ENCODE results near the gene EFNA1.
A peak's percentile ranks its signal among the peaks of the same experiment; 100 is the strongest.

Gene EFNA1

GRCh38 chr1:155085504-155086127 is 42.1 kb upstream of the EFNA1 start:
- no peak for DNase-seq (ENCODE audit: low read depth)
- TF ChIP-seq, protein P1, sequence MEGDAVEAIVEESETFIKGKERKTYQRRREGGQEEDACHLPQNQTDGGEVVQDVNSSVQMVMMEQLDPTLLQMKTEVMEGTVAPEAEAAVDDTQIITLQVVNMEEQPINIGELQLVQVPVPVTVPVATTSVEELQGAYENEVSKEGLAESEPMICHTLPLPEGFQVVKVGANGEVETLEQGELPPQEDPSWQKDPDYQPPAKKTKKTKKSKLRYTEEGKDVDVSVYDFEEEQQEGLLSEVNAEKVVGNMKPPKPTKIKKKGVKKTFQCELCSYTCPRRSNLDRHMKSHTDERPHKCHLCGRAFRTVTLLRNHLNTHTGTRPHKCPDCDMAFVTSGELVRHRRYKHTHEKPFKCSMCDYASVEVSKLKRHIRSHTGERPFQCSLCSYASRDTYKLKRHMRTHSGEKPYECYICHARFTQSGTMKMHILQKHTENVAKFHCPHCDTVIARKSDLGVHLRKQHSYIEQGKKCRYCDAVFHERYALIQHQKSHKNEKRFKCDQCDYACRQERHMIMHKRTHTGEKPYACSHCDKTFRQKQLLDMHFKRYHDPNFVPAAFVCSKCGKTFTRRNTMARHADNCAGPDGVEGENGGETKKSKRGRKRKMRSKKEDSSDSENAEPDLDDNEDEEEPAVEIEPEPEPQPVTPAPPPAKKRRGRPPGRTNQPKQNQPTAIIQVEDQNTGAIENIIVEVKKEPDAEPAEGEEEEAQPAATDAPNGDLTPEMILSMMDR (IDR thresholded peaks at IDR 0.05; ENCODE audit: control insufficient read depth, extremely low read depth, insufficient read depth) = no peak
- H3K4me3 ChIP-seq (ENCODE audit: low read depth, low read length) = peak overlapping the region; percentile 57

DNA sequence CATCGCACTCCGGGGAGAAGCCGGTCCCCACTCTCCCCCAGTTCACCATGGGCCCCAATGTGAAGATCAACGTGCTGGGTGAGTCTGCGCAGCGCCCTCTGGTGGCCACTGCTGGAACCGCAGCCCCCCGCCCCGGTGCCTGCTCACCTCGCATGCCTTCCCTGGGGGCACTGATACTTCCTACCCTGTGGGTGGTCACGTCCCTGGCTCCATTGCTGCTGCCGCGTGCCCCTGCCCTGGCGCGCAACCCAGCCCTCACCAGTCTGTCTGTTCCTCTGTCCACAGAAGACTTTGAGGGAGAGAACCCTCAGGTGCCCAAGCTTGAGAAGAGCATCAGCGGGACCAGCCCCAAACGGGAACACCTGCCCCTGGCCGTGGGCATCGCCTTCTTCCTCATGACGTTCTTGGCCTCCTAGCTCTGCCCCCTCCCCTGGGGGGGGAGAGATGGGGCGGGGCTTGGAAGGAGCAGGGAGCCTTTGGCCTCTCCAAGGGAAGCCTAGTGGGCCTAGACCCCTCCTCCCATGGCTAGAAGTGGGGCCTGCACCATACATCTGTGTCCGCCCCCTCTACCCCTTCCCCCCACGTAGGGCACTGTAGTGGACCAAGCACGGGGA is 41.4 kb upstream of the EFNA1 start:
- TF ChIP-seq, protein P1 (IDR thresholded peaks at IDR 0.05; ENCODE audit: control insufficient read depth, extremely low read depth, insufficient read depth) = peak; percentile 96
- peak overlapping the region; percentile 57 for H3K4me3 ChIP-seq (ENCODE audit: low read depth, low read length)
- DNase-seq (ENCODE audit: low read depth) = no peak

- no peak for DNase-seq (ENCODE audit: low read depth)
- H3K4me3 ChIP-seq (ENCODE audit: low read depth, low read length) = no peak overlapping the region
- TF ChIP-seq, protein P1 (IDR thresholded peaks at IDR 0.05; ENCODE audit: control insufficient read depth, extremely low read depth, insufficient read depth) = no peak
These were observed 40.7 kb upstream of the EFNA1 start for GRCh38 chr1:155086856-155087535.

- DNase-seq (ENCODE audit: low read depth) = no peak
- H3K4me3 ChIP-seq (ENCODE audit: low read depth, low read length) = no peak overlapping the region
- TF ChIP-seq, protein P1 (IDR thresholded peaks at IDR 0.05; ENCODE audit: control insufficient read depth, extremely low read depth, insufficient read depth) = peak; percentile 97
These were observed 36.3 kb upstream of the EFNA1 start for GRCh38 chr1:155091071-155092051.

DNA sequence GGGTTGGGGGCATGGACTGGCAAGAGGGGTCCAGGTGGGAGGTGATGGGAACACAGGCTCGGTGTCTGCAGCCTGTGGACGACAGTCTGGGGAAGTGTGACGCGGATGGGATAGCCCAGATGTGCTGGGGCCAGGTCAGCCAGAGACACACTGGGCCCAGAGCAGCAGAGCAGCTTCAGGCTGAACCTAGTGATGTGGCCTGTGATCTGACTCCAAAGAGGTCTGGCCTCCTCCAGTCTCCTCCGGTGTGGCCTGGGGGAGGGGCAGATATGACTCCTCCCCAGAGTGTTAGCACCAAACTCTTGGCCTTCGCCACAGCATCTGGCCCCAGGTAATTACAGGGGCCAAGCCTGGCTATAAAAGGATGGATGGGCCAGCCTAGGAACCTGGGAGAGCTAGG is 35.5 kb upstream of the EFNA1 start:
- no peak for DNase-seq (ENCODE audit: low read depth)
- TF ChIP-seq, protein P1 (IDR thresholded peaks at IDR 0.05; ENCODE audit: control insufficient read depth, extremely low read depth, insufficient read depth) = no peak
- no peak overlapping the region for H3K4me3 ChIP-seq (ENCODE audit: low read depth, low read length)

DNA sequence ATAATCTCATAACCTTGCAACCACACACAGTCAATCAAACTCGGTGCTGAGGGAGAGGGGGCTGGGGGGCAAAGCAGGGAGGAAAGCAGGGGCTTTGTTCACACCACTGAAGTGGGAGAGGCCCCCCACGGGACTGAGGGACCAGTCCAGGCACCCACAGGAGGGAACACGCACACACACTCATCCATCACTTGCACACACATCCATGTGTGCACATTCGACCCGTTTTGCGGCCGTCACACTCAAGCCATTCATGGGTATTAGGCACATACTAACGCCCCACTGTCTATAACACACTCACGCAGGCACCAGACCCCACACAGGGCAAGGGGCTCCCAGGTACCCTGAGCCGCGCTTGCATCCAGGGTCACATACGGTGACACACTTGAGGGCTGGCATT is 35.0 kb upstream of the EFNA1 start:
- no peak overlapping the region for H3K4me3 ChIP-seq (ENCODE audit: low read depth, low read length)
- no peak for DNase-seq (ENCODE audit: low read depth)
- TF ChIP-seq, protein P1 (IDR thresholded peaks at IDR 0.05; ENCODE audit: control insufficient read depth, extremely low read depth, insufficient read depth) = no peak
